COR-L47 (cell line): ENCODE results near the gene DEK.
A peak's percentile ranks its signal among the peaks of the same experiment; 100 is the strongest.

ENCODE experiments used
- DNase-seq: peaks from one replicate; lab custom pipeline; 2025; lab: John Stamatoyannopoulos, UW

Gene DEK

DNA sequence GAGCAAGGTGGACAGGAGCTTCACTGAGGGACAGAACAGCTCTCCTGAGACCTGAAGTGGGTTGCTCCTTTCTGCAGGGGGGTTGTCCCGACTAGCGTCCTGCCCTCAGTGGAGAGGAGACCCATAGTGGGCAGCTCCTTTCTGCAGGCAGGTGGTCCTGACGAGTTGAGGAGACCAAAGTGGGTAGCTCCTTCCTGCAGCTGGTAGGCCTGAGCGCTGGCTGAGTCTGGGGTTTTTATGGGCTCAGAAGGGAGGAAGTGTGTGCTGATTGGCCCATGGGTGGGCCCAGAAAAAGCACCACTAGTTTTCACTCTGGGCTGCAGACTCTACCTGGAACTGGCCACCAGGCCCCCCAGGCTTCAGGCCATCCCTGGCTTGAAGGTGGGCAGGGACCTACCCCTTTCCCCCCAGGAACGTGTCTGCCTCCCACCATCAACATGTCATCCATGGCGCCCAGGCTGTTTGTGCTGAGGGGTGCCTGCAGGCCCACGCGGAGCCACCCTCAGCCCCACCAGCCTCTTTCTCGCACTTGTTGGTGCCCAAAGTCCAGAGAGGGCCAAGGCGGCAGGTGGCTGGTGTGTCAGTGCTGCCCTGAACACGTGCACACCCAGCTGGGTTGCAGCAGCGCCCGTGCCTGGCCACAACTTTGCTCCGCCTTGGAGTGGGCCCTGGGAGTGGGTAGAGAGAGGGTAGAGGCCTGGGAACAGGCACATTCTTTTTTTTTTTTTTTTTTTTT is 1.6 kb upstream of the DEK start:
- no peak for DNase-seq

DNA sequence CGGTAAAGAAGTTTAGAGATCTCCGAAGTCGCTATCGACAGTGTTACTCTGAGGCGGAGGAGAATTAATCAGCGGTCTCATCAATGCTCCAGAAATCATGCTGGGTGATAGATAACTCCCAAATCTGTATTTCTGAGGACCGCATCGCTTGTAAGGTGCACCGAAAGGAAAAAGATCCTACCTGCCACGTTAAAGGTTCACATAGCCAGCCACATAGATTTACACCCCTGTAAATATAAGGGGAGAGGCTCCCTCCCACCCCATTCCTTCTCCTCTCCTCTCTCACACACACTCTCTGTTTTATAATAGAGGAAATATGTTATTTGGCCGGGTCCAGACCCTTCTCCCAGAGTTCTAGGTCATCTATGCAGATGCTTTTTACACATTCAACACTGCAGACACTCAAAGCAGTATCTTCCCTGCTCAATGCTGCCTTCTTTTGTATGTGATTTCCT is 620 bp upstream of the DEK start:
- DNase-seq, result no peak

DNA sequence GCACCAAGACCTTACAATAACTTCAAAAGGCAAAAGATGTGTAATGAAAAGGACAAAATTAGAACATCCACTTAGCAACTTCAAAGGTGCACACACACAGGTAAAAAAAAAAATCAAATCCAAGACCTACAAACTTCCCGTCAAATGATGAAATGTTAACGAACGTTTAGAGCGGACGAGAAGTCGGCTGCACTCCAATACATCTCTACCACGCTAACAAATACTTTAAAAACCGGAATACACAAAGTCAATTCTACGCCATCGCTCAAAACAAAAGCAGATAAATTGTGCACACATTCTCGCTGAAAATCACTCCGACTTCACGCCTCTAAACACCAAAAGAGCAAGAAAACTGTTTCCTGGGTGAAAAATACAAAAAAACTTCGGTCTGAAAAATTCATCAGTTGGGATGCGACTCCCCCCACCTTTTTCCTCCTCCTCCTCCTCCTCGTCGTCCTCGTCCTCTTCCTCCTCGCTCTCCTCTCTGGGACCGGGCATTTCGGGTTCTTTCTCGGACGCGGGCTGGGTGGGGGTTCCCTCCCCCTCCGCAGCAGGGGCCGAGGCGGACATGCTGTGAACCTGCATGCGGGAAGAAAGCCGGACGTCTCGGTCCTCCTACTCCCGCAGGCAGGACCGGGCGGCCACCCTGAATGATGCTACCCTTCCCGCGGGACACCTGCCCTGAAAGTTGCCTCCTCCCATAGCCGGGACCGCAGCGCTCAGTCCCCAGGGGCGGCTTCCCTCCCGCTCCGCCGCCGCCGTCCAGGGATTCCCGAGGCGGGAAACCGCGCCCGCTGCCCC is 712 bp downstream of the DEK start:
- DNase-seq, result no peak

DNA sequence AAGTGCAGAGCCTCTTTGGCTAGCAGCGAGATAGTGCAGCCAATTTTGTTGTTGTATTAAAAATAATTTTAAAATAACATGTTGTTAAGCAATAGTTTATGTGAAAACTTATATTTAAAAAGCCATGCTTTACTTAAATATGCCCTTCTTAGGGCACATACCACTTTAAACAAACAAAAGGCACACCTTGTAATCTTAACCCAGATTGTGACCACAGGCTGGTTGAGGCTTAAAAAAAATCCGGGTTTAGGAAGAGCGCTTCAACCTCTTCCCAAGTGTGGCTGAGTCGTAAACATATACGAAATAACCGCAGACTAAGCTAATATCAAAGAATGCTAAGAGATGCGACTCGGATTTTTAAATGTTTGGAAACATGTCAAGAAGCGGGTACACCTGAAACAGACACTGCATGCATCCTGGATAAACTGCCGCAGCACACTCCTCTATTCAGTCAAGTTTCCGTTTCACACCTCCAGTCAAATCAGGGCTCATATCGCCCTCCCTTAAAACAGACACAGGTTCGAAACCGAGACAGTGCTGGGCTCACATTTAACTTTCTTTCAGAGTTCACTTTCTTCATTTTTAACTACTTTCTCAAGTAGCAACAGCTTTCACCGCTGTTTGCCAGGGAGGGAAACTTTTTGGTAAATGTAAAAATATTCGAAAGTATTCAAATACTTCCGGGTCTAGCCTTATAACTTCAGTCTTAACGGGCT is 1.5 kb downstream of the DEK start:
- DNase-seq, result peak; percentile 13

DNA sequence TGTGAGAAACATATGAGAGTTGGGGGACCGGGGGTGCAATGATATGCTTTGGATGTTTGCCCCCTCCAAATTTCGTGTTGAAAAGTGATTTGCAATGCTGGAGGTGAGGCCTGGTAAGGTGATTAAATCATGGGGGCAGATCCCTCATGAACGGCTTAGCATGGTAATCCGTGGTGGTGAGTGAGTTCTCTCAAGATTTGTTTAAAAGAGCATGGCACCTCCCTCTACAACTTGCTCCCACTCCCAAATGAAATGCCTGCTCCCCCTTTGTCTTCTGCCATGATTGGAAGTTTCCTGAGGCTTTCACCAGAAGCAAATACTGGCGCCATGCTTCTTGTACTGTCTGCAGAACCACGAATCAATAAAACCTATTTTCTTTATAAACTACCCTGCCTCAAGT is 2.5 kb downstream of the DEK start:
- no peak for DNase-seq

DNA sequence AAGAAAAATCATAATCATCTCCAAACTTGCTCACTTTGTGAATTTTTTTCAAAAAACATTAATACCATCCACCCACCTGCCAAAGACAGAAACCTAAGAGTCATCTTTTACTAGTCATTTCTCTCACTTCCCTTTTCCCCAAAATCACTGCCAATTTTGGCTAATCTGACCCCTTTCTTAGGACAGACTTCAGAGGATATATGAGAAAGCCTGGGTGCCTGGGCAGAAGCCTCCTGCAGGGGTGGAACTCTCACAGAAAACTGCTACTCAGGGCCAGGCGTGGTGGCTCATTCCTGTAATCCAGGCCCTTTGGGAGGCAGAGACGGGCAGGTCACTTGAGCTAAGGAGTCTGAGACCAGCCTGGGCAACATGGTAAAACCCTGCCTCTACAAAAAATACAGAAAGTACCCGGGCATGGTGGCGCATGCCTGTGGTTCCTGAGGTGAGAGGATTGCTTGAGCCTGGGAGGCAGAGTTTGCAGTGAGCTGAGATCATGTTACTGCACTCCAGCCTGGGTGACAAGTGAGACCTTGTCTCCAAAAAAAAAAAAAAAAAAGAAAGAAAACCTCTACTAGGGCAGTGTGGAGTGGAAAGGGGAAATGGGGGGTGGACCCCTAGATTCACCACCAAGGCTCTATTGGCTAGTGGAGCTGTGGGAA is 3.8 kb downstream of the DEK start:
- no peak for DNase-seq

DNA sequence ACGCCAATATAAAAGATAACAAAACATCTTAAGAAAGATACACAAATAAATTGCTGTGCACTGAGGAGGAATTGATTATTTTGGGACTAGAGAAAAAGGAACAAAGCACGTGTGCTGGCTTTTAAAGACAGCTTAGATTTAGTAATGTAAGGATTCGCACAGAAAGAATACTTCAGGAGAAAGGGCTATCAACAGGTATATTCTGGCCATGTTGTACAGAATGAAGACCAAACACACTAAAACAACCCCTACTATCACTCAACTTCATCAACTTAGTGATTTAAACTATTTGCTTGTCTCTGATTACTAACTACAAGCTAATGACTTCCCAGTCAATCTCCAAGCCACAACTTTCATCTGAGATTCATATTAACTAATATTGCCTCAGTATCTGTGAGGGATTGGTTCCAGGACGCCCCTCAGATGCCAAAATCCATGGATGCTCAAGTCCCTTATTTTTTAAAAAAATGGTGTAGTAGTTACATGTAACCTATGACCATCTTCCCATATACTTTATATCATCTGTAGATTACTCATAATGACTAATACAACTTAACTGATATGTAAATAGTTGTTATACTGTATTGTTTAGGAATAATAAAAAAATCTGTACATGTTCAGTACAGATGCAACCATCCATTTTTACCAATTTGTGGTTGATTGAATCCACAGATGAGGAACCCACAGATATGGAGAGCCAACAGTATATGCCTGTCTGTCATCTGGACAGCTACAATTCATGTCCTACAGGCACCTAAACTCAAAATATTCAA is 4.5 kb downstream of the DEK start:
- no peak for DNase-seq

DNA sequence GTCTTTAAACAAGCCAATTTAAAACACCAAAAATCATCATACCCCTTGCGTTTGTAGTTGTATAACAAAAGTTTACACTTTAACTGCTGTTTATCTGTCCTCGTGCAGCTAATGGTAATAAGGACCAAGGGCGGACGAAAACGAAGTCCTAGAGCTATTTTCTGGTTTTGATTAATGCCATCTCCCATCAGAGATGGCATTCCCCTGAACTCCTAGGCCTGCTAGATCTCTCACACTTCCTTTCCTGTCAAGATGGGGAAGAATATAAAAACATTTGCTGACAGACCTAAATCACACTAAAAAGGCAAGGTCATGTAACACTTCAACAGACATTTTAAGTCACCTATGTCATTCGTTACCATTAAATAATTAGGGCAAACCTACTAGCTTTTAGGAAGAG is 9.5 kb downstream of the DEK start:
- DNase-seq, result no peak

DNA sequence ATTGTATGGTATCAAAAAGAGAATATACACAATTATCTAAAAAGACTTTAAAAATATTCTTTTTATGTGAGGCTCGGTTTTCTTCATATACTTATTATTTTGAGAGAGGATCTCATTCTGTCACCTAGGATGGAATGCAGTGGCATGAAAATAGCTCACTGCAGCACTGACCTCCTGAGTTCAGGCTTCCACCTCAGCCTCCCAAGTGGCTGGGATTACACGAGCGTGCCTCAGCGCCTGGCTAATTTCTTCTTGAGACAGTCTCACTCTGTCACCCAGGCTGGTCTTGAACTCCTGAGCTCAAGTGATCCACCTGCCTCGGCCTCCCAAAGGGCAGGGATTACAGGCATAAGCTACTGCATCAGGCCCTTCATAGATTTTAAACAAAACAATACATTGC is 10.7 kb downstream of the DEK start:
- DNase-seq, result no peak

DNA sequence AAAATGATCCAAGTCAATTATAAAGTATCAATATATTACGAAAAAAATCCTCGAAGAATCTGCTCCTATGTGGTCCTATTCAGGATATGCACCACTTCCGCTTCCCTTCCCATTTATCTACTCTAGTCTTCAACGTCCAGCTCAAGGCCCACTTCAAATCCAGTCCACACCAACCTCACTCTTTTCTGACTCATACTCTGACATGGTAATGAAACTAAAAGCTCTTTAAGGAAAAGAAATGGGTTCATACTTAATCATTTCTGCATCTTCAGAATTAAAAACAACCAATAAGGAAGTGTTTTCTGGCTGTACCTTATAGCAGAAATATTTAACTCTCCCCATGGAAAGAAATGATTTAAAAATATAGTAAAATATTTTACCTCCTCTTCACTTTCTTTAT is 15.1 kb downstream of the DEK start:
- no peak for DNase-seq

DNA sequence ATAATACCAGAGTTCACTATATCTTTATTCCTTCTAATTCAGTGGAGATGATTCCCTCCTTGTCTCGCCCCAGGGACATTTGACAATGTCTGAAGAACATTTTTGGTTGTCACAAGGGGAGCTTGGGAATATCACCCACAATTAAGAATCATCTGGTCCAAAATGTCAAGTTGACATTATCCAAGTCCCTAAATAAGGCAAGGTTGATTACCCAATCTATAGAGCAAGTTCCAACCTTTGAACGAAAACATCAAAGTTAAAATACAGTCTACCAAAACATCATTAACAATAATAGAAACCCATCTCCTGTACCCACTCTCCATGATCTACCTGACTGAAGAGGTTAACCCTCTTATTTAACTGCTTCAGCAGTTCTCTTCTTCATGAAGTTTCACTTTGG is 15.6 kb downstream of the DEK start:
- no peak for DNase-seq

DNA sequence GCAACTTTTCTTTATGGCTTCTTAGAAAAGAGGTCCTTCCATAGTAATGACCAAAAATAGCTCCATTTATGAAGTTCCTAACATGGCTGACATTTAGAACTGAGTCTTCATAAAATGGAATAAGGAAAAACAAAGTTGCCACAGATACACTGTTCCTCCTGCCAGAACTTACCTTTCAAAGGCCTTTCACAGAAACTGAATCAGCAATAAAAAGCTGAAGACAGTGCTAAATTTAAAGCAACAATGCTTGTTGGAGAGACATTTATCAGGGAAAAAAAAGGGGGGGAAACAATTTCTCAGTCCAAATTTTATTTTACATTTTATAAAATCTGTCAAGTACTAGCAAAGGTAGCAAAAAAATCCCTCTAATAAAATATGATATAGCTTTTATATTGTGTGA is 17.3 kb downstream of the DEK start:
- no peak for DNase-seq

DNA sequence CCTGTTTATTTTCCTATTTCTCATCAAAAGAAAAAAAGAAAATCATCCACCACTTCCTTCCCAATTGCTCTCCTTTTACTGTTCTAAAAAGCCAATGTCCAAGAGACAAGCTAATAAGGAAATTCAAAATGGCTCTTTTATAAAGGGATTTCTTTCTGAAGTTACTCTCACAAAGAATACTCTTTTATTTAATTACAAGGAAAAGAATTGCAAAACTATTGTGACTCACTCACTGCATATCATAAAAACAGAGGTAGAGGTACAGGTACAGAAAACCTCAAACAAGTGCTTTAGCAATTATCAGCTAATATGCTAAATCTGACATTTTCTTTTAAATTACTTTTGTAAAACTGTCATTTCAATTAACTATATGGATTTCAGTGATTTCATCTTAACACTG is 18.1 kb downstream of the DEK start:
- no peak for DNase-seq

DNA sequence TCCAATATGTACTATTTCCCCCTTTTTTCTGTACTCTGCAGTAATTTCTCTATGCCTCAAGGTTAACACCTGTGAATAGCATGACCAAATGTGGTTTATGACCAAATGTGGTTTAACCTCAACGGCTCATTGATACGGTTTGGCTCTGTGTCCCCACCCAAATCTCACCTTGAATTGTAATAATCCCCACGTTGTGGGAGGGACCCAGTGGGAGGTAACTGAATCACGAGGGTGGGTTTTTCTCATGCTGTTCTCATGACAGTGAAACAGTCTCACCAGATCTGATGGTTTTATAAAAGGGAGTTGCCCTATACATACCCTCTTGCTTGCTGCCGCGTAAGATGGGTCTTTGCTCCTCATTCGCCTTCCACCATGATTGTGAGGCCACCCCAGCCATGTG is 18.7 kb downstream of the DEK start:
- DNase-seq, result no peak

DNA sequence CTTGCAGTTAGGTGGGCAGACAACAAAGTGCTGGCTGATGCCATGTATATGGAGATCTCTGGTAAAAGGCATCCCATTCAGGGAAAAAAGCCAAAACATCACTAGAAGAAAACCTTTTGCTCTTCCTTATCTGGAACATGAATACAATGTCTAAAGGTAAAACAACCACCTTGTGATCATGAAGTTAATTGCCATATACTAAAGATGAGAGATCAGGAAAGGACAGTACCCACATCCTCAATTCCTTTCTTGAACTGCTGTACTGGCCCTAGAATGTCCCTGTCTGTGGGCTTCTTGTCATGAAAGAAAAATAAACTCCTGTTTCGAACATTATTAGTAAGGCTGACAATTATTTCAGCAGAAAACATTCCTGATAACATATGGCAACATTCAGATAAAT is 19.3 kb downstream of the DEK start:
- DNase-seq, result no peak

DNA sequence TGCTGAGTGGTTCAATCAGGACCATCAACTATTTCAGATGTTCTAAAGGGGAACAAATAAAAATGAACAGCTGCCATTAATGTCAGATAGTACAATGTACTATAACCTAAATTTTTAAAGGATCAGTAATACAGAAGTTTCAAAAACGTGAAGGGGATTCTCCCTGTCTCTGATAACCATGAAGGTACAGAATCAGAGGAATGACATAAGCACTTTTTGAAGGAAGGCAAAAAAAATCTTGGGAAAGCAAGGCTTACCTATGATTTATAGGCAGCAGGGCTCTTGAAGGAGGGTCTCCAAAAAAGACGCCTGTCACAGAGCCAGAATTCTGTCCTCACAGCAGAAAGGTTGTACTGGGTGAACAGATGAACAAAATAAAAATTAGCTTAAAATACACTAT is 20.1 kb downstream of the DEK start:
- no peak for DNase-seq

DNA sequence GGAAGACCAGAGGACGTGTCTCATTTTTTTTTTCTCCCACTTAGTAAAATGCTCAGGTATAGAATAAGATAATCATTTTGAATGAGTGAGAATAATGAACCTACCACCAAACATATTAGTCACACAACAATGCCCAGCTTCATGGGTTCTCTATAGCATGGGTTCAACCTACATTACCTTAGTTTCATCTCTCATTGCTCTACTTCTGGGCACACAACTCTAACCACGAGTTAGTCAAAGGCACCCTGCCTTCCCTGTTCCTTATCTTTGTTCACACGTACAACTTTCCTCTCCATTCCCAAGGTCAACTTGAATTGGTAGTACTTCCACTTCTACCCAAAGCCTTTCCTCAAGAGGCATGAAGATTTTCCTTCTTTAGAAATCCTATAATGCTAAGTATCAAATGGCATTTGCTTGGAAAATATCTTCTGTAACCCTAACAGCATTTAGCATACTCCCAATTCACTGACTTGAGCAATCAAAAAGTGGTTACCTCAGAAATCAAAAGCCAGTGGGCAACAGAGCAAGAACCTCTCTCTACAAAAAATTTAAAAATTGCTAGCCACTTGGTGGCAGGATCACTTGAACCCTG is 20.9 kb downstream of the DEK start:
- DNase-seq, result no peak

DNA sequence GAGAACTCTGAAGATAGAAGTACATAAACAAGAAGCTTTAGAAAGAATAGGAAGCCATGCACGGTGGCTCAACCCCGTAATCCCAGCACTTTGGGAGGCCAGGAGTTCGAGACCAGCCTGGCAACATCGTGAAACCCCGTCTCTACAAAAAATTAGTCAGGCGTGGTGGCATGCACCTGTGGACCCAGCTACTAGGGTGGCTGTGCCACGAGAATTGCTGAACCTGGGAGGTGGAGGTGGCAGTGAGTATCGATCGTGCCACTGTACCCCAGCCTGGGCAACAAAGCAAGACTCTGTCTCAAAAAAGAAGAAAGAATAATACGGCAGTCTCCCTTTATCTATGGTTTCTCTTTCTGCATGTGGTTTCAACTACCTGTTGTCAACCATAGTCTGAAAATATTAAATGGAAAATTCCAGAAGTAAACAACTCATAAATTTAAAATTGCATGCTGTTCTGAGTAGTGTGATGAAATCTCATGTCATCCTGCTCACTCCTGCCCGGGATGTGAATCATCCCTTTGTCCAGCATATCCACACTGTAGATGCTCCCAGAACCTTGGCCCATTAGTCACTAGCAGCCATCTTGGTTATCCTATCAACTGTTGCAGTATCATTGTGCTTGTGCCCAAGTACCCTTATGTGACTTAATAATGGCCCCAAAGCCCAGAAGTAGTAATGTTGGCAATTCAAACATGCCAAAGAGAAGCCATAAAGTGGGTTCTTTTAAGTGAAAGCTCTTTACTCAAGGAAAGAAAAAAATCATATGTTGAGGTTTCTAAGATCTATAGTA is 22.1 kb downstream of the DEK start:
- DNase-seq, result no peak

DNA sequence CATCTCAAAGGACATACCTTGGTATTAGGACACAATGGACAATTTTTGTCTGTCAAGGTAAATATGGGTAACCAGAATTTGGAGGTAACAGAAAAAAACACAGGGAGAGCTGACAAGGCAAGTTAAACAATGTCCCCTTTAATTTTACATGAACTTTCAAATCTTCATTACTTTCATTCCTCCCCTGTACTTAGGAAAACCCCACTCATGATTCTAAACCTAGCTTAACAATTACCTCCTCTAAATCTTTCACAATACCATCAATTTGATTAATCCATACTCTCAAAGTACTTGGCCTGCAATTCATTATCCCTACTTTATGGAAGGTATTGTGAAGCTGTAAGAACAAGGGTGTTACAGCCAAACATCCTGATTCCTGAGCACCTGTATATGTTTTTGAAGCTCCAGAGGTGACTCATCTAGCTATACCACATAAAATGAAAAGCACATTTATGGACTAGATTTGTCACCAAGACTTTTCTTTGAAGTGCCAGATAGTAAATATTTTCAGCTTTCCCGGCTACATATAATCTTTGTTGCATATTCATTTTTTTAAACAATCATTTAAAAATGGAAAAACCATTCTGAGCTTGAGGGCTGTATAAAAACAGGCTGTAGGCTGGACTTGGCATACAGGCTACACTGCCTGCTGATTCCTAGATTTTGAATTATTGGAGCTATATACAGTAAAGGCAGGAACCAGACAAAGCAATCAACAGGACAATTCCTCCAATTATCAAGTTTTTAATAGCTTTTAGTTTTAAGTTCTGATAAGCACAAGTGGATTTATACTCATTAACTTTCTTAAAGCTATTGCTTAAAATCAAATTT is 22.9 kb downstream of the DEK start:
- DNase-seq, result no peak

DNA sequence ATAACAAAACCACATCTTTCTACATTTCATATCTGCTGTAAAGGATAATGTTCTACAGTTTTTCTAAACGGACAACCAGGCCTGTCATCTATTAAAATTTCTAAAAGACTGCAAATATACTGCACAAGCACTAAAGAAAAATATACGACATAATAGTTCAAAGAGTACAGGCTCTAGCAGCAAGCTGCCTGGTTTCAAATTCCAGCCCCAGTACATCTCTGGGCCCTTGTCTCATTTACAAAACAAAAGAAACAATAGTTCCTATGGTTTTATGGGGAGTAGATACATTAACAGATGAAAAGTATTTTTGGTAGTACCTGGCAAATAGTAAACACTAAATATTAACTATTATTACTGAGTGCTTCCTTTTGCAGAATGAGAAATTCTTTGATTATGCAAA is 24.1 kb downstream of the DEK start:
- DNase-seq, result no peak
